ENCODE measurements around the gene UGT2B17.
A peak's percentile ranks its signal among the peaks of the same experiment; 100 is the strongest.
"Not testable (repeated sequence)": the region's sequence is repeated elsewhere in the genome, so short reads cannot be mapped to it uniquely, and the experiment has no call there.

Gene UGT2B17

DNA sequence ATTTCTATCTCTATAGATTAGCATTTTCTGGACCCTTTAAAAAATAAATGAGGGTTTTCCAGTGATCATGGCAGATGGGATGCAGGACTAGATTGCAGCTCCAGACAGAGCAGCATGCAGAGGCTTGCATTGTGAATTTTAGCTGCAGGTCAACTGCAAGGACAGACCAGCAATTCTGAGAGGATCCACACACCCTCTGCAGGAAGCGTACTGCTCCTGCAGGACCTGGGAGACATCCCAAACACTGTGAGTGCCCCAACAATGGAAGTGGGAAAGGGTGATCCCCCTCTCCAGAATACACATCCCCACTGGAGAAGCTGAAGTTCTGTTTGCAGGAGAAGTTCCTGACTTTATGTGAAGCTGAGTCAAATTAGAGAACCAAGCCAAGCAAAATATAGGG is 7.1 kb downstream of the UGT2B17 start:
- not testable (repeated sequence) for DNase-seq

DNA sequence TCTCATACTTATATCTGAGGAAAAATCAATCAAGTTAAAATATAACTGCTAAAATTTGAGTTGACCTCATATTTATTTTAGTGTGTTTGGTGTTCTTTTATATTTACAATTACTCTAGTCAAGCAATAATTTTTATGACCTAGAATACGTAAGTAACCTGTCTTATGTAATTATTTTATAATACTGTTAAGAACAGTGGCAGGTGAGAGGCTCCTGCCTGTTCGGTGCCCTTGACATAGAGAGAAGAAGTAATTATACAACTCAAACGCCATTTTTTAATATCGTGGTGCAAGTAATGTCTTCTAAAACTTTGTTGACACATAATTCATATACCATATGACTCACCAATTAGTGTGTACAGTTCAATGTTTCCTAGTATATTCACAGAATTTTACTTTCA is 7.6 kb downstream of the UGT2B17 start:
- not testable (repeated sequence) for DNase-seq

DNA sequence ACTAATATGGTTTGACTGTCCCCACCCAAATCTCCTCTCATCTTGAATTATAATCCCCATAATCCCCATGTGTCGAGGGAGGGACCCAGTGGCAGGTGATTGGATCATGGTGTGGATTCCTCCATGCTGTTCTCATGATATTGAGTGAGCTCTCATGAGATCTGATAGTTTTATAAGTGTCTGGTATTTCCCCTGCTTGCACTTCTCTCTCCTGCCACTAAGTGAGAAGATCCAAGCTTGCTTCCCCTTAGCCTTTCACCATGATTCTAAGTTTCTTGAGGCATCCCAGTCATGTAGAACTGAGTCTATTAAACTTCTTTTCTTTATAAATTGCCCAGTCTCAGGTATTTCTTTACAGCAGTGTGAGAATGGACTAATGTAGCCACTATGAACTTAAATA is 9.8 kb downstream of the UGT2B17 start:
- not testable (repeated sequence) for DNase-seq

DNA sequence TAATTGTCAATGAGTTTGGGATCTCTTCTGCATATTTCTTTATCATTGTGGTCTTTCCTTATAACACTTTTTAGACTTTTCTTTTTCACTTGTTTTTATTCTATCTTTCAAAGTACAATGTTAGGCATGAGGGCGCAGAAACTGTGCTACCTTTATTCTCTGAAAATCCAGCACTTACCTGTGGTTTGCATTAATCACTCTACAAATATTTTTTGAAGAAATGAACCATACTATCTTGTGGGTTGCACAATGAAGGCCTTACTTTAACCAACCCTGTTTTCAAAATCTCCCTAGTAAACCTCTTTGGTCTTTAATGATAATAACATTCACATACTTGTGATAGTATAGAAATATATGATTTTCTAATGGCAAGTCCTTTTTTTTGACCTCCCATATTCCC is 11.0 kb downstream of the UGT2B17 start:
- DNase-seq: not testable (repeated sequence)

DNA sequence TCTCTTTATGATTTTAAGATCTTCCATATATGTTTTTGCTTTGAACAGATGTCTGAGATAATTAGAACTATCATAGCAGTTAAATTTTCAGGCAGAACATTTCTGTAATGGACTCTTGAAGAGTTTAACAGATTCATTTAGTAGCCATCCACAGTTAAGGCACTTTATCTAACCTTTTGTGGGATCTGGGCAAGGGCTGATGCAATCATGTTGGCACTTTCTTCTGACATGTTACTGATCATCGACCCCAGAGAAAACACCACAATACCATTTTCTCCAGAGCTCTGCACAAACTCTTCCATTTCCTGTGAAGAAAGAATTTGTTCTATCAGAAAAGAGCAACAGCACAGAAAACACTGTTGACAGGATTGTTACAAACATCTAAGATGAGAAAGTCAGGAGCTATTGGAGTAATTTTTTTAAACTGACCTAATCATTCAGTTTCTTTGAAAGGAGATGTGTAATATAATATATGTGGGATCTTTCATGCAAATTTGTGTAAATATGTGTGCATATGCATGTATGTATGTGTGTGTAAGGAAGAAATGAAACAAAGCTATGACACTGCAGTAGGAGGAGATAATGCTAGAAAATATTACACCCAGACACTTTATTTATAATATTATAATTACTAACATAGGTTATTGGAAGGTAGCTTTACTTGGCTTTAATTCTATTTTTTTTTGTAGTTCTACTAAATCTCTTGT is 15.6 kb downstream of the UGT2B17 start:
- DNase-seq: not testable (repeated sequence)

DNA sequence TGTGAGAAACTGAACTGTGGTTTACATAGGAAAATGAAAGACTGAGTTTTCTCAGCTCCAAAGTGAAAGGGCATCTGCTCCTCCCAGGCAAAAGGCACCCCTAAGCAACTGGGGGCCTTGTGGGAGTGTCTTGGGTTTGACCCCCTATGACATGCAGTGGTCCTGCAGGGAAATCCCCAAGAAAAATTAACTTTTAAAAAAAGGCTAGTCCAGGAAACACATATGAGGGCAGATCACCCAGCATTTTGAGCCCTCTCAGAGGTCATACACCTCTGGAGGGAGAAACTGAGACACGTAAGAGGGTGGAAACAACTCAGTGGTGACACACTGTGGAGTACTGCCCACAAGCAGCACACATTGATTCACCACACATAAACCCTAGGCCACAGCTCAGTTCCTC is 22.3 kb downstream of the UGT2B17 start:
- not testable (repeated sequence) for DNase-seq

DNA sequence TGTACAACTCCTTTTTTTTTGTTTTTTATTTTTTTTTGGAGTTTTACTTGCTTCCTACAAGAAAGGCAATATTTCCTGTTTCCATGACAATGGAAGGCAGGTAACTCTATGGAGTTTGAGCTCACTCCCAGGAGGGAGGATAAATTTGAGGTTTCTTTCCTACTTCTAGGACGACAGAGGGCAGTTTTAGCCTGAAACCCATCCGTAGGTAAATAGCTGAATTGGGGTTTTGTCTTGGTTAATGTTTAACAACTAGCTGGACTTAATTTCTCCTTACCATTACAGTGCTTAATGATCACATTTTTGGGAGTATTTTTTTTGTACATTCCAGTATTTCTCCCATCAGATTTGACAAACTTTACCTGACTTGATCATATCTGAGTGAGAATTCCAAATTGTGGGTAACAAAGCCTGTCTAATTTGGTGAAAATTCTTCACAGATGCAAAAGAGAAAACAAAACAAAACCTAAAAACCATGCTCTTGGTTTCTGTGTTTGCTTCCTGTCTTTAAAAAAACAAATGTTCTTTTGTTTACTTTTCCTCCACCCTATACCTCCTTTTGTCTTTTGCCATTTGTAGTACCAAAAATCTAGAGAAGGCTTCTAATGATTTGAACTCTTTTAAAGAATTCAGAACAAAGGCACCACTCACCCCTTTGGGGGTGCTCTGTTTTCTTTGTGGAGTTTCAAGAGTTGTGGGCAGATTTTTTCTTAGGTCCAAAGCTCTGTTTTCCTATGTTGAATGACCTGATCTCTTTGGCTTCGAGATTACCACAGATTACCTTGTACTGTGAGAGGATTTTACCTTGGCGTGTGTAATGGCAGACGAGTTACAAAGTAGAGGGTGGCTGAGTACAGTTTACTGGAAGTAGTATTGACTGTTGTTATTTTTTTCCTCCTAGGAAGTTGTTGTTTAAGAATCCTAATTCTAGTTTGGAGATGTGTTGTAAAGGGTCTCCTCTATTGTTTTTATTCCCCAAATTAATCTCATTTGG is 23.0 kb downstream of the UGT2B17 start:
- not testable (repeated sequence) for DNase-seq

DNA sequence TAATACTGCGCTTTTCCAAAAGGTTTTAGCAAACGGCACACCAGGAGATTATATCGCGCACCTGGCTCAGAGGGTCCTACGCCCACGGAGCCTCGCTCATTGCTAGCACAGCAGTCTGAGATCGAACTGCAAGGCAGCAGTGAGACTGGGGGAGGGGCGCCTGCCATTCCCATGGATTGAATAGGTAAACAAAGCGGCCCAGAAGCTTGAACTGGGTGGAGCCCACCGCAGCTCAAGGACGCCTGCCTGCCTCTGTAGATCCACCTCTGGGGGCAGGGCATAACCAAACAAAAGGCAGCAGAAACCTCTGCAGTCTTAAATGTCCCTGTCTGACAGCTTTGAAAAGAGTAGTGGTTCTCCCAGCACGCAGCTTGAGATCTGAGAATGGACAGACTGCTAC is 33.4 kb downstream of the UGT2B17 start:
- DNase-seq: not testable (repeated sequence)

DNA sequence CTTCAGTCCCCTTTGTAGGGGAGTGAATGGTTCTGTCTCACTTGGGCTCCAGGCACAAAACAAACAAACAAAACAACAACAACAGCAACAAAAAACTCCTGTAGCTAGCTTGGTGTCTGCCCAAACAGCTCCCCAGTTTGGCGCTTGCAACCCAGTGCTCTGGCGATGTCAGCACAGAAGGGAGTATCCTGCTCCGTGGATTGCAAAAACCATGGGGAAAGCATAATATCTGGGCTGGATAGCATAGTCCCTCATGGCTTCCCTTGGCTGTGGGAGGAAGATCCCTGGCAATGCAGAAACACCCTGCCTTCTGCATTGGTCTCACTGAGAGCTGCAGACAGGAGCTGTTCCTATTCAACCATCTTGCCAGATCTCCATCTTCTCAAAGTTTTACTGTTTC is 39.7 kb downstream of the UGT2B17 start:
- DNase-seq: no peak

DNA sequence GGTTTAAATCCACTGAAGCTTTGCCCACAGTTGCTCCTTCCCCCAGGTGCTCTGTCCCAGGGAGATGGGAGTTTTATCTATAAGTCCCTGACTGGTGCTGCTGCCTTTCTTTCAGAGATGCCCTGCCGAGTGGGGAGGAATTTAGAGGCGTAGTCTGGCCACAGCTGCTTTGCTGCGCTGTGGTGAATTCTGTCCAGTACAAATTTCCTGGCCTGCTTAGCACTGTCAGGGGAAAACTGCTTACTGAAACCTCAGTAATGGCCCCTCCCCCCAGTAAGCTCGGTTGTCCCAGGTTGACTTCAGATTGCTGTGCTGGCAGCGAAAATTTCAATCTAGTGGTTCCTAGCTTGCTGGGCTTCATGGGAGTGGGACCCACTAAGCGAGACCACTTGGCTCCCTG is 40.1 kb downstream of the UGT2B17 start:
- DNase-seq: no peak

DNA sequence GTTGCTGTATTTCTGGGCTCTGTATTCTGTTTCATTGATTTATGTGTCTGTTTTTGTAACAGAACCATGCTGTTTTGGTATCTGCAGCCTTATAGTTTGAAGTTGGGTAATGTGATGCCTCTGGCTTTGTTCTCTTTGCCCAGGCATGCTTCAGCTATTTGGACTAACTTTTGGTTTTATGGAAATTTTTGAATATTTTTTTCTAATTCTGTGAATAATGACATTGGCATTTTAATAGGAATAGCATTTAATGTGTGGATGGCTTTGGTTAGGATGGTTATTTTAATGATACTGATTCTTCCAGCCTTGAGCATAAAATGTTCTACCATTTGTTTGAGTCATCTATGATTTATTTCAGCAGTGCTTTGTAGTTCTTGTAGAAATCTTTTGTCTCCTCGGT is 53.9 kb downstream of the UGT2B17 start:
- DNase-seq: not testable (repeated sequence)

DNA sequence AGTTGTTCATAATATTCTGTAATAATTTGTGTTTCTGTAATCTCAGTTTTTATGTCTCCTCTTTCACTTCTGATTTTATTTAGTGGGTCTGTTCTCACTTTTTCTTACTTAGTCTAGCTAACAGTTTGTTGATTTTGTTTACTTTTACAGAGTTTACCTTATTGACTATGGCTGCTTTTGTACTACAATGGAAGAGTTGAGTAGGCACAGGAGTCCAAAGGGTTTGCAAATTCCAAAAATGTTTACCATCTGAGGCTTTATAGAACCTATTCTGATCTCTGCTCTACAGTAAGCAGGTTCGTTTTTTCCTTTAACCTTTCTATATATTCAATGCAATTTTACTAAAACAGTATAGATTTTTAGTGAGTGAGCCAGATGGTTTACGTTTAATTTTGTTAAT is 55.1 kb downstream of the UGT2B17 start:
- DNase-seq: no peak

DNA sequence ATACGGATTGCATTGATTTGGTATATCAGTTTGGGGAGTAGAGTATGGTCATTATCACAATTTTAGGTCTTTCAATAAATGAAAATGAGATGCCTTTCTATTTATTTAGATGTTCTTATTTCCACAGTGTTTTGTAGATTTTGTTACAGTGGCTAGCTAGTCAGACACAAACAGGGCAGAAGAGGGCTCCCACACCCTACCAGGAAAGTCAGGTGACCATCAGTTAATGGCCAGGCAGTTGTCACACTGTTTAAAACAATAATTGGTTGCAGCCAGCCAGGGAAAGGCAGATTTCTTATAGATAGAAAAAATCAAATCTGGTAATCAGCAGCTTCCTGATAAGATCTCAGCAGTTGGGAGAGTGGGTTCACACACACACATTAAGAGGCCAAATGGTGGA is 57.2 kb downstream of the UGT2B17 start:
- DNase-seq: no peak

DNA sequence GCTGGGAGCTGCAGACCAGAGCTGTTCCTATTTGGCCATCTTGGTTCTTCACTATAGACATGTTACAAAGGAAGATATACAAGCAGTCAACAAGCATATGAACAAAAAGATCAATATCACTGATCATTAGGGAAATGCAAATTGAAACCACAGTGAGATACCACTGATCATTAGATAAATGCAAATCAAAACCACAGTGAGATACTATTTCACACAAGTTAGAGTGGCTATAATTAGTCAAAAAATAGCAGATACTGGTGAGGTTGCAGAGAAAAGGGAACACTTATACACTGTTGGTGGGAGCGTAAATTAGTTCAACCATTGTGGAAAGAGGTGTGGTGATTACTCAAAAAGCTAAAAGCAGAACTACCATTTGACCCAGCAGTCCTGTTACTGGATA is 70.7 kb downstream of the UGT2B17 start:
- not testable (repeated sequence) for DNase-seq

DNA sequence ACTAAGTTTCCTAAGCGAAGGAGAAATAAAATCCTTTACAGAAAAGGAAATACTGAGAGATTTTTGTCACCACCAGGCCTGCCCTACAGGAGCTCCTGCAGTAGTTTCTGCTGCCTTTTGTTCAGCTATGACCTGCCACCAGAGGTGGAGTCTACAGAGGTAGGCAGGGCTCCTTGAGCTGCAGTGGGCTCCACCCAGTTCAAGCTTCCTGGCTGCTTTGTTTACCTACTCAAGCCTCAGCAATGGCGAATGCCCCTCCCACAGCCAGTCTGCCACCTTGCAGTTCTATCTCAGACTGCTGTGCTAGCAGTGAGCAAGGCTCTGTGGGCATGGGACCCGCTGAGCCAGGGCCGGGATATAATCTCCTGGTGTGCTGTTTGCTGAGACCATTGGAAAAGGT is 71.3 kb downstream of the UGT2B17 start:
- DNase-seq: not testable (repeated sequence)

DNA sequence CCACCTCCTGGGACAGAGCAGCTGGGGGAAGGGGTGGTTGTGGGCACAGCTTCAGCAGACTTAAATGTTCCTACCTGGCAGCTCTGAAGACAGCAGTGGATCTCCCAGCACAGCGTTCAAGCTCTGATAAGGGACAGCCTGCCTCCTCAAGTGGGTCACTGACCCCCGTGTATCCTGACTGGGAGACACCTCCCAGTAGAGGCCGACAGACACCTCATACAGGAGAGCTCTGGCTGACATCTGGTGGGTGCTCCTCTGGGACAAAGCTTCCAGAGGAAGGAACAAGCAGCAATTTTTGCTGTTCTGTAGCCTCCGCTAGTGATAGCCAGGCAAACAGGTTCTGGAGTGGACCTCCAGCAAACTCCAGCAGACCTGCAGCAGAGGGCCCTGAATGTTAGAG is 72.7 kb downstream of the UGT2B17 start:
- not testable (repeated sequence) for DNase-seq

DNA sequence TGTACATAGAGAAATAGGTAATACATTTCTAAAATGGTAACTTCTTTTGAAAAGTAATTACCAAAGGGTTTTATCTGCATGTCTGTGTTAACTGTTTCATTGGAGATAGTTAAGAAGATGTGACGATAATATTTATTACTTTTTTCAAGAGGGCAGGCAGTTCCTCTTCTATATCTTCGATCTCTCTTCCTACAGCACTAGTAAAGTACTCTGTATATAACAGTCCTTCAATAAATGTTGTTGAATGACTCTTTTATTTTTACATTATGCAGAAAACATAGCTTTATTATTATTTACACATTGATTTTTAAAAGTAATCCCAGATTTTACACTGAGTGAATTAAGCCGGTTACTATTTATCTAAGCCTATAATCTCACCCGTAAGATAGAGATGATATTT is 77.1 kb downstream of the UGT2B17 start:
- DNase-seq: no peak

DNA sequence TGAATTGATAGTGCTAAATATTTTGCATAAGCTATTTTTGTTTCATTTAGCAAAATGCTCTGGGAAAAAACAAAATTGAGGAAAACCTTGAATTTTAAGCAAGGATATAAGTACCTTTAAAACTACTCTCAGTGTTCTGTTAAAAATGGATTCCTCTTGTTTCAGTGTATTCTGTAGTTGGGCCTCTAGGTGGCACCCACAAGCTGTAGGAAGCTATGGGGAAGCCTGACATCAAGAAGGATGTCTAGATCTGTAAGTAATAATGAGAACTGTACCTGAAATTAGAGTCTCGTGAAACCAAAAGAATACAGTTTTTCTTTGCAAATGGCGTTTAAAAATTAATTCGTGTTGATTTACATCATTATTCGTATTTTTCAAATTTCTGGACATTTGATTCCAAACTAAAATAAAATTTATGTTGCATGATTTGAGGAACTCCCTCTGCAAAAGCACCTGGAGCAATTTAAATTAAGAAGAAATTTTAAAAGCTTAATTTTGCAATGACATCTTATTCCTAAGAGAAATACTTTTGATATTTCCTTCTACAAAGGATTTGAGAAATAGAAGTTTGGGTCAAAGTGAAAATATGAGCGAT is 77.6 kb downstream of the UGT2B17 start:
- peak; percentile 50 for DNase-seq

DNA sequence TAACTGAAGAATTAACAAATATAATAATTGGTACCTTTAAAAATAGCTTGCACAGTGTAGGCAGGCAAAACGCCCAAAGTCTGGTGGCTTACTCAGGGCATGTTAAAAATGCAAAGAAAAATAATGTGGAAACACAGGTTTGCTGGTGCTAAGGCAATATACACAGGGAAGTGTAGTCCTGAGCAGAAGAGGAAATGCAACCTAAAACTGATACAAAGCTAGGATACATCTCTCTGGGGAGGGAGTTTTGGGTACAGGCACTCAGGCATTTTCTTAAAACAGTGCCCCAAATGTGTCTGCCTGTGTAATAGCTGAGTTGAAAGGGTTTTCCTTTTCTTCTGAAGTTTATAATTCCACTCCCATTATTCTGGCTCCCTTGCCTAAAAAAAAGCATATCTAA is 81.4 kb downstream of the UGT2B17 start:
- no peak for DNase-seq

DNA sequence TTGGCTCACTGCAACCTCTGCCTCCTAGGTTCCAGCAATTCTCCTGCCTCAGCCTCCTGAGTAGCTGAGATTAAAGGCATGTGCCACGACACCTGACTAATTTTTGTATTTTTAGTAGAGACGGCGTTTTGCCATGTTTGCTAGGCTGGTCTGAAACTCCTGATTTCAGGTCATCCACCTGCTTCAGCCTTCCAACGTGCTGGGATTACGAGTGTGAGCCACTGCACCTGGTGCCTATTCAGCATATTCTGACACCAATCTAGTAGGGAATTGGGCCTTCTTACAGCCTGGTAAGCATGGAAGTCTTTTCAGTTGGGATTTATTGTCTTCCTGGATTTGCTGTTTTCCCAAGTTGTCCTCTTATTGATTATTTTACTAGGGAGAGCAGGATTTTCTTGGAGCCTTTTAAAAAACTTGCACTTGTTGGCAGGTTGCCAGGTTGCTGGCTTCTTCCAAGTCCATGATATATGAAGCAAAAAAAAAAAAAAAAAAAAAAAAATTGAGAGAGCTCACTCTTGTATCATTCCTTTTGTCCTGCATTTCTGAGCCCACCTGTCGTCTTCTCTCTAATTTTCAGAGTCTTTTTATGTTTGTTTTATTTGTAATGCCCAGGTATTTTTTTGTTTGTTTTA is 85.2 kb downstream of the UGT2B17 start:
- DNase-seq: no peak

DNA sequence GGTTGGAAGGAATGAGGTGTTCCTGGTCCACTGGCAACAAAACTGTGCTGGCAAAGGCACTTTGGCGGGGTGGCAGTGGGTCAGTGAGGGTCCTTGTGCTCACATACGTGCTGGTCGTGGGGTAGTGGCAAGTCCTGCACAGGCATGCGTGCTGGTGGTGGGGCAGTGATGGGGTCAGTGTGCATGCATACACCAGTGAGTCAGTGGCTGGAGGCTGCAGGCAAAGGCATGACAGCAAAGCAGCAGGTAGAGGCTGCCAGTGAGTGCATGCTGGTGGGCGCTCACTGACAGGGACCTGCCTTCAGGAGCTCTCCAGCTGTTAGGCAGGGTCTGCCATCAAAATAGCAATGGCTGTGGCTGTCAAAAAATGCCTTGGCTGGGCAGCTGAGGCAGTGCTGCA is 86.8 kb downstream of the UGT2B17 start:
- DNase-seq: no peak

All from fibroblast of skin of abdomen (primary cell).